GM12878 (cell line): ENCODE measurements around the gene NSD2. TPM values are rescaled to one million over a fixed set of nuclear protein-coding genes. Genes with fewer than 3 reads are reported as not detected.

Experiments used
- ATAC-seq: fragments of 200-7000 bp; cut with Tn5 transposase; 3 replicates; pipeline ENCODE4 v1.9.1; 2020; ENCODE audit warnings: mild to moderate bottlenecking, moderate library complexity
- BruUV-seq: library from RNA; stranded (reverse); fragments of 400-500 nt; replicated peaks from 2 replicates; lab custom pipeline; 2021; lab: Mats Ljungman, UMichigan
- CTCF ChIA-PET: fragments of 300-600 bp; sonication (Branson Sonifier 250); formaldehyde crosslinking; extraction: SDS; loops from one replicate; lab custom pipeline; 2021; ENCODE audit warnings: inconsistent platforms; lab: Yijun Ruan, JAX
- POLR2A ChIA-PET: fragments of 350-600 bp; formaldehyde crosslinking; extraction: SDS; loops from one replicate; lab custom pipeline; 2021; ENCODE audit warnings: inconsistent platforms; lab: Charles Lee
- RAD21 ChIA-PET: fragments of 300-600 bp; sonication (Branson Sonifier 250); formaldehyde crosslinking; loops from one replicate; lab custom pipeline; 2023; ENCODE audit warnings: antibody characterized with exemption; ENCODE audit not compliant: unreplicated experiment; lab: Charles Lee
- SMC1A ChIA-PET: fragments of 300-600 bp; sonication (Branson Sonifier 250); formaldehyde crosslinking; loops from one replicate; lab custom pipeline; 2023; ENCODE audit not compliant: unreplicated experiment, uncharacterized antibody; lab: Charles Lee
- DNase-seq: peaks from one replicate; pipeline ENCODE4 v3.0.0-alpha.2; 2011; ENCODE audit warnings: low read depth, low spot score
- FAIRE-seq: peaks from 3 replicates; lab custom pipeline; 2011; peaks lifted over from hg19 to GRCh38; lab: Jason Lieb, UNC
- H2AFZ ChIP-seq: 2 replicates; pipeline ENCODE4 v1.6.0; 2011; ENCODE audit warnings: low read depth, low read length, control low read depth; ENCODE audit not compliant: control insufficient read depth
- H3K27ac ChIP-seq: 2 replicates; pipeline ENCODE4 v1.5.1; 2011; ENCODE audit warnings: control low read depth; ENCODE audit not compliant: control insufficient read depth, insufficient read depth
- H3K27me3 ChIP-seq, 2 experiments: replicated peaks in 1 of 2; 2 replicates each; pipeline versions ENCODE4 v1.6.0 to v1.6.1; 2011; ENCODE audit warnings: low read length in 1 of 2; ENCODE audit not compliant: control insufficient read depth in 2 of 2, insufficient read depth in 2 of 2
- H3K36me3 ChIP-seq, 2 experiments: 2 replicates each; pipeline ENCODE4 v1.5.1; 2011; ENCODE audit warnings: low read length in 1 of 2; ENCODE audit not compliant: control insufficient read depth in 2 of 2, insufficient read depth in 2 of 2
- H3K4me1 ChIP-seq: 2 replicates; pipeline ENCODE4 v1.6.1; 2011; ENCODE audit warnings: mild to moderate bottlenecking, low read length, moderate library complexity, mixed read lengths; ENCODE audit not compliant: control insufficient read depth, insufficient read depth
- H3K4me2 ChIP-seq: 2 replicates; pipeline ENCODE4 v1.6.0; 2011; ENCODE audit warnings: control low read depth; ENCODE audit not compliant: control insufficient read depth, insufficient read depth
- H3K4me3 ChIP-seq: fragments of 200-600 bp; sonication (generic); 2 replicates; pipeline ENCODE4 v1.5.1; 2016
- H3K79me2 ChIP-seq: 2 replicates; pipeline ENCODE4 v1.6.0; 2011; ENCODE audit warnings: low read length; ENCODE audit not compliant: control insufficient read depth, insufficient read depth
- H3K9ac ChIP-seq: 2 replicates; pipeline ENCODE4 v1.8.0; 2011; ENCODE audit warnings: low read length, control low read depth, mixed read lengths; ENCODE audit not compliant: control insufficient read depth, insufficient read depth
- H3K9me3 ChIP-seq: replicated peaks from 3 replicates; pipeline ENCODE4 v1.5.1; 2011; ENCODE audit warnings: mild to moderate bottlenecking, low read length; ENCODE audit not compliant: control insufficient read depth, insufficient read depth
- H4K20me1 ChIP-seq: 2 replicates; pipeline ENCODE4 v1.6.0; 2011; ENCODE audit not compliant: control insufficient read depth, insufficient read depth
- EGR1 ChIP-seq, 2 experiments: IDR thresholded peaks; 1 replicate in 1 of 2; 2 replicates in 1 of 2; pipeline ENCODE4 v1.6.1; 2011 to 2012; ENCODE audit warnings: low read depth in 2 of 2, low read length in 2 of 2, borderline replicate concordance in 1 of 2, mild to moderate bottlenecking in 1 of 2, moderate library complexity in 1 of 2
- MTA2 ChIP-seq: fragments of 450-650 bp; IDR thresholded peaks from 2 replicates; pipeline ENCODE4 v1.6.1; 2016; ENCODE audit warnings: low read depth, mild to moderate bottlenecking, moderate library complexity
- POLR2AphosphoS5 ChIP-seq: IDR thresholded peaks from 2 replicates; pipeline ENCODE4 v1.6.1; 2011; ENCODE audit warnings: mild to moderate bottlenecking, low read length, inconsistent platforms
- POU2F2 ChIP-seq: IDR thresholded peaks from 3 replicates; pipeline ENCODE4 v1.6.1; 2011; ENCODE audit warnings: low read depth, mild to moderate bottlenecking, low read length, borderline replicate concordance
- RAD21 ChIP-seq: IDR thresholded peaks from 2 replicates; pipeline ENCODE4 v1.6.1; 2011; ENCODE audit warnings: mild to moderate bottlenecking, low read depth, low read length, moderate library complexity; ENCODE audit not compliant: insufficient read depth
- SIN3A ChIP-seq: IDR thresholded peaks from 2 replicates; pipeline ENCODE4 v1.6.1; 2012; ENCODE audit warnings: low read depth, low read length, improper control_type of control experiment
- SKIL ChIP-seq: fragments of 450-650 bp; IDR thresholded peaks from 2 replicates; pipeline ENCODE4 v1.6.1; 2017; ENCODE audit warnings: mild to moderate bottlenecking, low read depth, inconsistent platforms; ENCODE audit not compliant: poor library complexity, severe bottlenecking
- SP1 ChIP-seq: IDR thresholded peaks from one replicate; pipeline ENCODE4 v1.6.1; 2011; ENCODE audit warnings: low read depth, low read length
- ZNF622 ChIP-seq: fragments of 450-650 bp; IDR thresholded peaks from 2 replicates; pipeline ENCODE4 v1.6.1; 2017; ENCODE audit warnings: mild to moderate bottlenecking, inconsistent platforms
- WGBS: methylation state at CpG from one replicate; pipeline ENCODE4 v1.1.6; 2016; ENCODE audit warnings: low lambda C conversion rate; ENCODE audit not compliant: insufficient replicate concordance, insufficient coverage; ENCODE audit errors: missing lambda C conversion rate; 5-methylcytosine and 5-hydroxymethylcytosine counted together
- in situ Hi-C: fragments of 300-500 bp; cut with MboI; formaldehyde crosslinking; loops from 9 replicates; pipeline ENCODE4 v1.14.3; 2018; ENCODE audit warnings: mixed read lengths
- intact Hi-C: fragments of 100-400 bp; cut with micrococcal nuclease; formaldehyde crosslinking; loops from one replicate; pipeline ENCODE4 v1.14.2; 2022; ENCODE audit not compliant: unreplicated experiment
- polyA plus RNA-seq, 11 experiments: library from polyadenylated mRNA; depleted of rRNA in 4 of 11; unstranded in 6 of 11; stranded (reverse) in 5 of 11; fragments of >200 nt; fragmentation: Nextera tagmentation in 4 of 11; fragmentation: Illumina TruSeq in 1 of 11; extraction: Ambion mirVana in 4 of 11; extraction: Trizol in 1 of 11; gene quantifications; 1 replicate in 1 of 11; 2 replicates in 10 of 11; pipeline versions ENCODE4 v1.2.1 to v1.2.3, GENCODE V29; 2011 to 2016; ENCODE audit warnings: inconsistent platforms in 2 of 11, missing spikeins in 2 of 11, low read depth in 1 of 11
- total RNA-seq, 4 experiments: library from RNA; depleted of rRNA in 3 of 4; stranded (reverse); fragments of >200 nt in 3 of 4; fragmentation: Illumina TruSeq in 1 of 4; extraction: Trizol in 1 of 4; gene quantifications; 2 replicates each; pipeline versions ENCODE4 v1.2.1 to v1.2.3, GENCODE V29; 2013 to 2021
- TF ChIP-seq, protein P1 (sequence below), 3 experiments: IDR thresholded peaks in 2 of 3; conservative IDR thresholded peaks in 1 of 3; 2 replicates each; pipeline ENCODE4 v1.5.1; 2011; ENCODE audit warnings: low read depth in 3 of 3, low read length in 3 of 3, mild to moderate bottlenecking in 3 of 3, control low read depth in 2 of 3, moderate library complexity in 2 of 3, inconsistent platforms in 1 of 3, mixed read lengths in 1 of 3; ENCODE audit not compliant: control insufficient read depth in 2 of 3, insufficient read depth in 1 of 3; ENCODE audit errors: extremely low read depth in 1 of 3

NSD2 gene
- total and polyA plus RNA-seq, 10 of the 15 experiments (the other 5 are each of a cell fraction or from before 2014, with no cell fraction given), result 8.6 to 139 (median 67.2) TPM

GRCh38 chr4:1873776-1874175, 2.6 kb downstream of the NSD2 start:
- Histone ChIP-seq H3K9me3 (no peaks in the 10 kb centered on the region), H3K4me3 (peak overlapping the region; percentile 74; the same call in 1 of the 2 replicates), H4K20me1 (no peaks in the 10 kb centered on the region; the same call in none of the 2 replicates), H3K4me2 (peak overlapping the region; percentile 46), H3K4me1 (peaks cover 26% of the 10 kb centered on the region), H3K36me3 (peaks cover 0 to 2% of the 10 kb centered on the region in 2 experiments; a peak in 3 of 4 replicates), H3K9ac (peak overlapping the region; percentile 88), H3K27ac (peak overlapping the region; percentile 33), H3K79me2 (peaks cover 75% of the 10 kb centered on the region), H3K27me3 (no peaks in the 10 kb centered on the region), H2AFZ (no peak overlapping the region)
- CTCF ChIA-PET, result interaction anchor here (1.2 to 2.7 kb wide), 4 partner anchors 12 to 181 kb away, joined by 3 to 17 read pairs (median 6); no protein-coding TSS in a partner anchor
- in situ Hi-C loops, result no loop called here
- intact Hi-C loops, result loop anchor here (2.0 to 10.0 kb wide), 3 partner anchors 25 to 541 kb away; partner anchors contain the start of genes CFAP99, SLBP and ZFYVE28
- no peak for ATAC-seq
- no peak for DNase-seq
- TF ChIP-seq, protein P1, sequence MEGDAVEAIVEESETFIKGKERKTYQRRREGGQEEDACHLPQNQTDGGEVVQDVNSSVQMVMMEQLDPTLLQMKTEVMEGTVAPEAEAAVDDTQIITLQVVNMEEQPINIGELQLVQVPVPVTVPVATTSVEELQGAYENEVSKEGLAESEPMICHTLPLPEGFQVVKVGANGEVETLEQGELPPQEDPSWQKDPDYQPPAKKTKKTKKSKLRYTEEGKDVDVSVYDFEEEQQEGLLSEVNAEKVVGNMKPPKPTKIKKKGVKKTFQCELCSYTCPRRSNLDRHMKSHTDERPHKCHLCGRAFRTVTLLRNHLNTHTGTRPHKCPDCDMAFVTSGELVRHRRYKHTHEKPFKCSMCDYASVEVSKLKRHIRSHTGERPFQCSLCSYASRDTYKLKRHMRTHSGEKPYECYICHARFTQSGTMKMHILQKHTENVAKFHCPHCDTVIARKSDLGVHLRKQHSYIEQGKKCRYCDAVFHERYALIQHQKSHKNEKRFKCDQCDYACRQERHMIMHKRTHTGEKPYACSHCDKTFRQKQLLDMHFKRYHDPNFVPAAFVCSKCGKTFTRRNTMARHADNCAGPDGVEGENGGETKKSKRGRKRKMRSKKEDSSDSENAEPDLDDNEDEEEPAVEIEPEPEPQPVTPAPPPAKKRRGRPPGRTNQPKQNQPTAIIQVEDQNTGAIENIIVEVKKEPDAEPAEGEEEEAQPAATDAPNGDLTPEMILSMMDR (IDR thresholded peaks at IDR 0.05 in 2 of 3, conservative IDR thresholded peaks at IDR 0.05 in 1 of 3; ENCODE audit: control insufficient read depth in 2 of 3, extremely low read depth in 1 of 3, insufficient read depth in 1 of 3, low read depth in 3 of 3, low read length in 3 of 3), result no peak
- TF ChIP-seq SKIL, result no peak
- no peak for TF ChIP-seq SIN3A
- no peak for TF ChIP-seq RAD21
- TF ChIP-seq ZNF622, result no peak
- TF ChIP-seq POU2F2, result no peak
- TF ChIP-seq POLR2AphosphoS5, result no peak
- TF ChIP-seq SP1, result no peak
- no peak for TF ChIP-seq MTA2
- TF ChIP-seq EGR1 (IDR thresholded peaks at IDR 0.05; ENCODE audit: borderline replicate concordance in 1 of 2, low read depth in 2 of 2, low read length in 2 of 2), result no peak
- no peak for FAIRE-seq
- SMC1A ChIA-PET, result interaction anchor here (1.4 to 2.1 kb wide), 3 partner anchors 9 to 40 kb away, joined by 5 to 17 read pairs (median 5); no protein-coding TSS in a partner anchor
- RAD21 ChIA-PET, result interaction anchor here (0.8 to 1.5 kb wide), 3 partner anchors 20 to 135 kb away, joined by 3 to 4 read pairs (median 3); partner anchors contain the start of gene NELFA
- 35% methylated on average over 3 of the region's 3 CpGs for WGBS
- POLR2A ChIA-PET, result interaction anchor here (0.9 to 3.3 kb wide), 5 partner anchors 10 to 41 kb away, joined by 3 to 10 read pairs (median 6); partner anchors contain the start of gene LETM1
- no TSS peak for BruUV-seq
